GM21529 (cell line): ENCODE data around the gene OXER1.
"Not testable (repeated sequence)": the region's sequence is repeated elsewhere in the genome, so short reads cannot be mapped to it uniquely, and the experiment has no call there.

Experiments used
- ATAC-seq: cut with Tn5 transposase; IDR thresholded peaks from one replicate; pipeline ENCODE4 v1.9.1; 2021; ENCODE audit not compliant: unreplicated experiment

OXER1 gene

GRCh38 chr2:42752816-42753813 lies 10.8 kb downstream of the OXER1 start:
- ATAC-seq = no peak

GRCh38 chr2:42752314-42752713 lies 11.6 kb downstream of the OXER1 start:
- ATAC-seq = peak; percentile 75

DNA sequence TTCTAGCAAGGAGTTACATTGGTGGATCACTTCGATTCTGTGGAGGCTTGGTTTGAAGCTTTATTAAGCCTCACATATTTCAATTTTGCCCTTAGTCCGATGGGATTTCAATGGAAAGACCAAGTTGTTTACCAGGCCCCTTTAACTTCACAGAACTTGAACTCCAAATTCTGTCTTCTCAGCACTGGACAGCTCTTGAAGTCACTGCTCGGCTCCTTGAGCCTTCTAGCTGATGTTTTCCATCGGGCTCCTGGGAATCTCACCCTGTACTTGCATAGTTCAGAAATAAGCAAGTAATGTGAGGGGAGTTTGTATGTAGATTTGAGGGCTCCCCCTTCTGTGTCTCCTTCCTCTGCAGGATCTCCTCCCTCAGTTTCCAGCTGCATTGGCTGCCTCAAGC lies 15.1 kb downstream of the OXER1 start:
- ATAC-seq = no peak

- ATAC-seq = no peak
These were observed 16.5 kb downstream of the OXER1 start for GRCh38 chr2:42747422-42747821.

- ATAC-seq = no peak
These were observed 19.3 kb downstream of the OXER1 start for GRCh38 chr2:42744545-42745082.

DNA sequence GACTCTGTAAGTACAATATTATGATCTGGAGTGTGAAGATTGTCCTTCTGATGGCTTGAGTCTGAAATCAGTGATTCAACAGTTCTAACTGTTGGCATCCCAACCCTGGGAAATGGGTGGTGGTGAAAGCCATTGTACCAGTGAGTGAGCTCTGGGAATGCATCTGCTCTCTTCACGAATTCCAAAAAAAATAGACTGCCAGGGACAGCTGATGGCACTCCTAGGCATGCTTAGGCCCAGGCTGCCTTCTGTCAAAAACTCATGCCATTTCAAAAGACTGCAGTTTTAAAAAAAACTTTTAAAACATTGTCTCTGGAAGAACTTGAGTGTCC lies 20.3 kb downstream of the OXER1 start:
- no peak for ATAC-seq

DNA sequence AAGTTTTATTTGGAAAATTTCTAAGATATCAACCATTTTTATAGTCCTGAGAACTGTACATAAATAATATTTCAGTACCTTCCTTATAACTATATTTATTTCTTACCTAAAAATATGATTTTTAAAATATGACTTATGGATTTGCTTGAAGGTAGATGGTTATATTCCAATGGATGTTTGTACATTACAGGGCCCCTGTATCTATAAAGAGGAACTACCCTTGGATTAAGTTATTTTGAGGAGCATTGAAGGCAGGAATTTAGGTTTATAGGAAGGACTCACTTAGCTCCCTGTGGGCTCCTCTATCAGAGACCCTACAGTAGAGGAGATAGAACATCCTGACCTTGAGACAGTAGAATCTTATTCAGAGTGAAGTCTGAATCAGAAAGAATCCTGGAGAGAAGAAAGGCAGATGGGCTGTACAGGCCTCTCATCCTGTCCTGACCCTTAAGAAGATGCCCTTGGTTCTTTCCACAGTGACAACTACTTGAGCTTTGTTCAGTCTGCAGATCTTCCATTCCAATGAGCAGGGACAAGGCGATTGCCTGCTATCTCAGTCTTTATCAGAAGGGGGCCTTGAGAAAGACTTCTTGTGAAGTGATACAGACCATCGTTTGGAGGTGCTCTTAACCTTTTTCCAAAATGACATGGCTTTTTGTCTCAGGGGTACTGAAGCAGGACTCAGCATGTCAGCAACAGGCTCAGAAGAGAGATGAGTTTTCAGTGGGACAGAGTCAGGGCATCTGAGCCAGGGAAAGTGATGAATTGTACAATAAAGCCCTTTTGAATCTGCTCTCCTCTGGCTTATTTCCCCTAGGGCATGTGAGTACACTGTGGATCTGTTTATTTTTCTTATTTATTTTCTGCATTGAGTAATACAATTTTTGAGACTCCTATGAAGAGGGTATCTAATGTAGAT lies 20.9 kb downstream of the OXER1 start:
- no peak for ATAC-seq

DNA sequence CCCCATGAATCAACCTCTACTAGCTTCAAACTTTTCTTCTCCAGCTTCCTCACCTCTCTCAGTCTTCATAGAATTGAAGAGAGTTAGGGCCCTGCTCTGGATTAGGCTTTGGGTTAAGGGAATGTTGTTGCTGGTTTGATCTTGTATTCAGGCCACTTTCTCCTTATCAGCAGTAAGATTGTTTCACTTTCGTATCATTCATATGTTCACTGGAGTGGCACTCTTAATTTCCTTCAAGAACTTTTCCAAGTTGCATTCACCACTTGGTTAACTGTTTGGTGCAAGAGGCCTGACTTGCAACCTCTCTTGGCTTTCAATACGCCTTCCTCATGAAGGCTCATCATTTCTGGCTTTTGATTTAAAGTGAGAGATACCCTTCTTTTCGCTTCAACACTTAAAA lies 22.8 kb downstream of the OXER1 start:
- ATAC-seq = no peak

DNA sequence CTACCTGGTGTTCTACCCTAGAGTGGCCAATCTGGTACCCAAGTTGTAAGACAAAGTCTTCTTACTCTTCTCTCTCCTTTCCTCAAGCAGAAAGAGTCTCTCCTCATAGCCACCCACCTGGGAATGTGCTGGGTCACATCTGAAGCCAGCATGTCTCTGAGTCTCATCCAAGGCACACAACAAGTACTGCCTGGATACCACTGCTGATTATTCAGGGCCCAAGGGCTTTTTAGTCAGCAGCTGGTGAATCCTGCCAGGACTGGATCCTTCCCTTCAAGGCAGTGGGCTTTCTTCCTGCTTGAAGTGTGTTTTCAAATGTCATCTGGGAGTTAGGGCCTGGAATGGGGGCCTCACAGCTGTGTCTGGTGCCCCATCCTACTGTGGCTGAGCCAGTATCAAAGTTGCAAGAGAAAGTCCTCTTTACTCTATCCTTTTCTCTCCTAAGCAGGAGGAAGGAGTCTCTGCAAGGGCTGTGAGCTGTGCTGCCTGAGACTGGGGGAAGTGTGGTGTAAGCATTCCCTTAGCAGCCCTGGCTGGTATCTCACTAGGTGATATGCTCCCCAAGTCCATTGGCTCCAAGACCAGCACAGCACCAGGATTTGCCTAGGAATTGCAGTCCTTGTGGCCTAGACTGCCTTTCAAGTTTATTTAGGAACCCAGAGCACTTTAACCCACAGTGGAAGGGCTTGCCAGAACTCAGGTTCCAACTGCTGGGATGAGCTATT lies 27.2 kb downstream of the OXER1 start:
- ATAC-seq = no peak

DNA sequence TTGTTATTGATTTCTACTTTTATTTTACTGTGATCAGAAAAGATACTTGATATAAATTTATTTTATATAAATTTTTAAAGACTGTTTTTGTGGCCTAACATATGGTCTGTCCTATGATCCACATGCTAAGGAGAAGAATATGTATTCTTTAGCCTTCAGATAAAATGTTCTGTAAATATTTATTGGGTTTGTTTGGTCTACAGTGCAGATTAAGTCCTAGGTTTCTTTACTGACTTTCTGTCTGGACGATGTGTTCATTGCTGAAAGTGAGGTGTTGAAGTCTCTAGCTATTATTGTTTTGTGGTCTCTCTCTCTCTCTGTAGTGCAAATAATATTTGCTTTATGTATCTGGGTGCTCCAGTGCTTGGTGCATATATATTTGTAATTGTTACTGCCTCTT lies 30.1 kb downstream of the OXER1 start:
- no peak for ATAC-seq

DNA sequence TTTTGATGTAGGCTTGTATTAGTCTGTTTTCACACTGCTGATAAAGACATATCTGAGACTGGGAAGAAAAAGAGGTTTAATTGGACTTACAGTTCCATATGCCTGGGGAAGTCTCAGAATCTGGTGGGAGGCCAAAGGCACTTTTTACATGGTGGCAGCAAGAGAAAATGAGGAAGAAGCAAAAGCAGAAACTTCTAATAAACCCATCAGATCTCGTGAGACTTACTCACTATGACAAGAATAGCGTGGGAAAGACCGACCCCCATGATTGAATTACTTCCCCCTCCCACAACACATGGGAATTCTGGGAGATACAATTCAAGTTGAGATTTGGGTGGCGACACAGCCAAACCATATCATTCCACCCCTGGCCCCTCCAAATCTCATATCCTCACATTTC lies 32.6 kb downstream of the OXER1 start:
- not testable (repeated sequence) for ATAC-seq

GRCh38 chr2:42726680-42727079 lies 37.3 kb downstream of the OXER1 start:
- ATAC-seq = no peak

- no peak for ATAC-seq
These were observed 38.3 kb downstream of the OXER1 start for GRCh38 chr2:42725657-42726056.

DNA sequence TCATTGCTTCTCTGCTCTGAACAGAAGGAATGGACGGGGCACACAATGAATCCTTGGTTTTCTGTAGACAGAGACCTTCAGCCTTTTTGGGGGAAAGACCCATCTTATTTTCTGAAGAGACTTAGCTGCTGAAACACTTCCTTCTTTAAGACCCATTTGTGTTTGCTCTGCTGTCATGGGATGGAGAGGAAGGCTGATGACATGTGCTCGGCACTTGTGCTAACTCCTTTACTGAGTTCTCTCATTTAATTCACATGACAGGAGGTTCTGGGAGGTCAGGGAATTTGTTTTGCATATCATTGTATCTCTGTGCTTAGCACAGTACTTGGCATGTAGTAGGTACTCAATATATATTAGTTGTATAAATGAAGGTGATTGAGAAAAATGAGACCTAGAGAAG lies 39.0 kb downstream of the OXER1 start:
- ATAC-seq = no peak

GRCh38 chr2:42723465-42723864 lies 40.5 kb downstream of the OXER1 start:
- no peak for ATAC-seq

GRCh38 chr2:42722320-42723190 lies 41.4 kb downstream of the OXER1 start:
- peak; percentile 99 for ATAC-seq

- peak; percentile 7 for ATAC-seq
These were observed 42.0 kb downstream of the OXER1 start for GRCh38 chr2:42721898-42722297.

- ATAC-seq = no peak
These were observed 49.2 kb downstream of the OXER1 start for GRCh38 chr2:42714686-42715085.

DNA sequence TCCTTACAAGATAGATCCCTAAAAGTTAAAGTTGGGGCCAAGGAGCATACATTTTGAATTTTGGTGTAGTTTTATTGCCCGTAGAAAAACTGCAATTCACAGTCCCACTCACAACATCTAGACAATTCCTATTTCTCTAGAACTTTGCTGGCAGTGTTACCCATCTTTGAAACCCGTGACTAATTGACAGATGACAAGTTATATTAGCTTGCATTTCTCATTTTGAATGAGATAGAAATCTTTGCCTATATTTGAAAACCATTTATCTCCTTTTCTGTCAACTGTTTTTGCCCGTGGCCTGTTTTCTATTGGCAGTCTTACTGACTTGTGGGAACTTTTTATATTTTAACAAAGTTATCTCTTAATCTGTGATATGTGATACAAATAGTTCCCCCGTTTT lies 50.0 kb downstream of the OXER1 start:
- ATAC-seq = no peak

- no peak for ATAC-seq
These were observed 51.0 kb downstream of the OXER1 start for GRCh38 chr2:42712934-42713333.
